Ramos (cell line): ENCODE results near the gene KRTAP5-5.
"Not testable (repeated sequence)": the region's sequence is repeated elsewhere in the genome, so short reads cannot be mapped to it uniquely, and the experiment has no call there.

Experiments used
- in situ Hi-C: fragments of 300-500 bp; cut with MboI; formaldehyde crosslinking; loops from one replicate; pipeline ENCODE4 v1.14.3; 2022; ENCODE audit warnings: low sequenced_read_pairs; ENCODE audit not compliant: unreplicated experiment

Gene KRTAP5-5

DNA sequence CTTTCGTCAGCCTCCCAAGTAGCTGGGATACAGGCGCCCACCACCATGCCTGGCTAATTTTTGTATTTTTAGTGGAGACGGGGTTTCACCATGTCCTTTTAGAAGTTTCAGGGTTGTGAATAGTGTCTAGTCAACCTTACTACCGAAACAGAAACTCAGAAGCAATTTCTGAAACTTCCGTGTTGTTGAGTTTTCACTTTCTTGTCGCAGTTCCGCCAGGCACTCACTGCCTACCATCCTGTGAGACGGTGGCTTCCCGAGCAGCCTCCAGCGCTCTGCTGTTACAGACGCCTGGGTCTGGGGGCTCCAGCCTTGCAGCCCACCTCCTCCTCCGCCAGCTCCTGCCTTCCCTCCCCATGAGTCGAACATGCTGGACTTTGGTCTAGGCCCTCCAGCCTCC, 23.7 kb upstream of the KRTAP5-5 start:
- in situ Hi-C loops, result not testable (repeated sequence)

GRCh38 chr11:1607156-1607845, 22.3 kb upstream of the KRTAP5-5 start:
- in situ Hi-C loops, result not testable (repeated sequence)

DNA sequence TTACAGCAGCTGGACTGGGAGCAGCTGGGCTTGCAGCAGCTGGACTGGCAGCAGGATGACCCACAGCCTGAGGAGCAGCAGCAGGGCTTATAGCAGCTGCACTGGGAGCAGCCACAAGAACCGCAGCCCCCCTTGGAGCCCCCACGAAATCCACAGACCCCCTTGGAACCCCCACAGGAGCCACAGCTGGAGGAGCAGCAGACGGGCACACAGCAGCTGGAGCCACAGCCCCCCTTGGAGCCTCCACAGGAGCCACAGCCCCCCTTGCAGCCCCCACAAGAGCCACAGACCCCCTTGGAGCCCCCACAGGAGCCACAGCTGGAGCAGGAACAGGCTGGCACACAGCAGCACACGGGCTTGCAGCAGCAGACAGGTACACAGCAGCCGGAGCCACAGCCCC, 21.7 kb upstream of the KRTAP5-5 start:
- in situ Hi-C loops, result not testable (repeated sequence)

GRCh38 chr11:1608363-1608762, 21.2 kb upstream of the KRTAP5-5 start, which contains the start of gene KRTAP5-3:
Gene KRTAP5-3 (minus strand): TSS chr11:1608463. CDS start chr11:1608385, 78 bp downstream.
- in situ Hi-C loops, result no loop called here

DNA sequence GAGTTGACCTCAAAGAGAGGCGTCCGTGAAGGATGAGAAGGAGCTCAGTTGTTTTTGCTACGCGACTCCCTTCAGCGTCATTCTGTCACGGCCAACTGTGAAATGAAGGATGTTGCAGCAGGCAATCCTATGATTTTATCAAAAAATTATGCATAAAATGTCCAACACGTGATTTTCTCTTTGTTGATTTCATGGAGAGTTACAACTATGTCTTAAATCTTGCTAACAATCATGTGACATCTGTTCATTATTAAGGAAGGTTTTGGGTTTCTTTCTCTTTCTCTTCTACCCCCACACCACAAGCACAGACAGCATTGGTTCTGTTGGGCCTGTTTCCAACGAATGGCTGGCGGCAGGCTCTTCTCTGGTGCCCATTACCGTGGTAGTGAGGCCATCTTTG, 11.3 kb upstream of the KRTAP5-5 start:
- in situ Hi-C loops, result no loop called here

- in situ Hi-C loops, result no loop called here
Observed at GRCh38 chr11:1619449-1619848, 10.1 kb upstream of the KRTAP5-5 start.

GRCh38 chr11:1622086-1622485, 7.5 kb upstream of the KRTAP5-5 start, which contains the start of gene KRTAP5-4:
Gene KRTAP5-4 (minus strand): TSS chr11:1622138. CDS start chr11:1622093, 45 bp downstream.
- in situ Hi-C loops, result loop anchor here (10.0 kb wide), 1 partner anchor 57 kb away; no protein-coding TSS in a partner anchor

- in situ Hi-C loops, result loop anchor here (10.0 kb wide), 1 partner anchor 59 kb away; no protein-coding TSS in a partner anchor
Observed at GRCh38 chr11:1623716-1624115, 5.9 kb upstream of the KRTAP5-5 start.

- in situ Hi-C loops, result loop anchor here (10.0 kb wide), 1 partner anchor 60 kb away; no protein-coding TSS in a partner anchor
Observed at GRCh38 chr11:1624621-1625020, 5.0 kb upstream of the KRTAP5-5 start.

DNA sequence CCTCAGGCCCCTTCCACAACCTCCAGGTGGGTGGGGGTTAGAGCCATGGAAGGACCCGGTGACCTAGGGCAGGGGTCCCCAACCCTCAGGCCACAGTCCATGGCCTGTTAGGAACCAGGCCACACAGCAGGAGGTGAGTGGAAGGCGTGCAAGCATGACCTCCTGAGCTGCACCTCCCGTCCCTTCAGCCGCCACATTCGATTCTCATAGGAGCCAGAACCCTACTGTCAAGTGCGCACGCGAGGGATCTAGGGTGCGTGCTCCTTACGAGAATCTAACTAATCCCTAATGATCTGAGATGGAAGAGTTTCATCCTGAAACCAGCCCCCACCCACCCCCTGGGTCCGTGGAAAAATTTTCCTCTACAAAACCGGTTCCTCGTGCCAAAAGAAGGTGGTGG, 4.0 kb upstream of the KRTAP5-5 start:
- in situ Hi-C loops, result loop anchor here (10.0 kb wide), 1 partner anchor 61 kb away; no protein-coding TSS in a partner anchor

DNA sequence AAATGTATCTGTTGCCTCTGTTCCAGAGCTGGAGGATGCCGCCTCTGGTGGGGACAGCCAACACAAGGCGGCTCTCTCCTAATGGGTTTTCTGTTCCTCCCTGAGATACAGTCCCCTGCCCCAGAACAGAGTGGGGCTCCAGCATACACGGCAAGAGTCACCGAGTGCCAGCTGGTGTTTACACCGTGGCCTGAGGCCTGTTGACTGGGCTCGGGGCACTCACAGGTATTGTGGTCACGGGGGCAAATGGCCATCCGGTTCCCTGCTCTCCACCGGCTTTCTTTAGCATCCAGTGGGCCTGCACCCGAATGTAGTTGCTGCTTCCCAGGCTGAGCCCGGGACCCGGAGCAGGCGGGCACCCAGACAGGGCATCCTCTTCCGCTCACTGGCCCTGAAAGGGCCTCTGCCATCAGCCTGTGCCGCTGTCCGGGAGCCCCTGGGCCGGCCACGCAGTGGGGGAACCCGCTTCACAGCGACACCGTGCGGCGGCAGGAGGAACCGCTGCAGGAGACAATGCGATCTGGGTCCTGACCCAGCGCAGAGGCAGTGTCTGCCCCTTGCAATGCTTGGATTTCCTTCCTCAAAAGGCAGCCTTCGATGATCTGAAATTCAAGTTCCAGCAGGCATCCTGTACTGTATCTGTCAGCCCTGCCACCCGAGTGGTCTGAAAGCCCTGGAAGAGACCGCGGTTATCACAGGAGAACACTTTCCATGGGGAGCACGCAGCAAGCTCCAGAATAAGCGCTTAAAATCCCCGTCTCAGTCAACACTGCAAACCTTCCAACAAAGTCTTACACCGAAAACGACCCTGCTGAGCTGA, 859 bp upstream of the KRTAP5-5 start:
- in situ Hi-C loops, result loop anchor here (10.0 kb wide), 1 partner anchor 64 kb away; no protein-coding TSS in a partner anchor

- in situ Hi-C loops, result no loop called here
Observed at GRCh38 chr11:1630271-1630670, 696 bp downstream of the KRTAP5-5 start.

DNA sequence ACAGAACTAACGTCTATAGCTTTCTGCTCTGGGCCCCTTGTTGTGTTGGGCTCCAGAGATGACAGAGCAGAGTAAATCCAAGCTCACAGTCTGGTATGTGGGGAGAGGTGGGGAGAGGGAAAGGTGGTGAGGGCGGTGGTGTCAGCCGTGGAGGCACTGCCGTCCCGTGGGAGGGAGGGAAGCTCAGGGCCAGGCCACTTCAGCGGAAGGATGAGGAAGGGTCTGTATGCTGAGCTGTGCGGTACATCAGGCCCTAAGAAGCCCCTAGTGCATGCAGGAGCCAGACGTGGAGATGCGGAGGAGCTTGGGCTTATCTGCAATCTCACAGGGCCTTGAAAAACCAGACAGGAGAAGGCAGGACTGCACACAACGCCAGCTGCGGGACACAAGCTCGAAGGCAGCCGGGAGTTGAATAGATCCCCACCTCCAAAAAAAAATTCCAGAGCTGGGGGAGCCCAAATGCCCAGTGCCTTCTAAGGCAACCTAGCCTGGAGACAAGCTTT, 1.5 kb downstream of the KRTAP5-5 start:
- in situ Hi-C loops, result no loop called here

DNA sequence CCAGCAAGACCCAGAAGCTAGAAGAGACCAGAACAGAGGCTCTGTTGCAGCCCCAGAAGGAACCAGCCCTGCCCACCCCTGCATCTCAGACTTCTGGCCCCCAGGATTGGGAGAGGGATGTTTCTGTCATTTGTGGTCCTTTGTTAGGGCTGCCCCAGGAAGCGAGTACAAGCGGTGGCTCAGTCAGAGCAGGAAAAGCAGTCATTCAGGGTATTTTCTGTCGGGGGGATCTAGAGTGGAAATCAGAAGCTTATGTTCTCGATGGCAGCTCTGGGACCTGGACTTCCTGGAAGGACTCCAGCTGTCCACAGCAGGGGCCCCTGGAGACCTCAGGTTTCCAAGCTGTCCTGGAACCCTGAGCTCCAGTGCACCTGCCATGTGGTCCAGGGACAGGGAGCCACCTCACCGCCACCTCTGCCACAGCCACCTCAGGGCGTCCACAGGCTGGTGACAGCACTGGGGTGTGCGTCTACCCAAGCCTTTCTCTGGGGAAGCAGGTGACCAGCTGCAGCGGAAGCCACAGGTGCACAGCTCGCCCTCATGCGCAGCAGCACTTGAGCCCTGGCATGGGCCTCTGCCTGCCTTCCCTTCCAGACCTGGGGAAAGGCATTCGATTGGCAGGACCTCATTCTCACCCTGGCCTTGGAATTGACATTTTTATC, 2.6 kb downstream of the KRTAP5-5 start:
- in situ Hi-C loops, result no loop called here

- in situ Hi-C loops, result no loop called here
Observed at GRCh38 chr11:1633864-1634263, 4.3 kb downstream of the KRTAP5-5 start.

- in situ Hi-C loops, result no loop called here
Observed at GRCh38 chr11:1636291-1636950, 6.8 kb downstream of the KRTAP5-5 start.

- in situ Hi-C loops, result no loop called here
Observed at GRCh38 chr11:1637628-1638027, 8.1 kb downstream of the KRTAP5-5 start.

- in situ Hi-C loops, result no loop called here
Observed at GRCh38 chr11:1638344-1638743, 8.8 kb downstream of the KRTAP5-5 start.

DNA sequence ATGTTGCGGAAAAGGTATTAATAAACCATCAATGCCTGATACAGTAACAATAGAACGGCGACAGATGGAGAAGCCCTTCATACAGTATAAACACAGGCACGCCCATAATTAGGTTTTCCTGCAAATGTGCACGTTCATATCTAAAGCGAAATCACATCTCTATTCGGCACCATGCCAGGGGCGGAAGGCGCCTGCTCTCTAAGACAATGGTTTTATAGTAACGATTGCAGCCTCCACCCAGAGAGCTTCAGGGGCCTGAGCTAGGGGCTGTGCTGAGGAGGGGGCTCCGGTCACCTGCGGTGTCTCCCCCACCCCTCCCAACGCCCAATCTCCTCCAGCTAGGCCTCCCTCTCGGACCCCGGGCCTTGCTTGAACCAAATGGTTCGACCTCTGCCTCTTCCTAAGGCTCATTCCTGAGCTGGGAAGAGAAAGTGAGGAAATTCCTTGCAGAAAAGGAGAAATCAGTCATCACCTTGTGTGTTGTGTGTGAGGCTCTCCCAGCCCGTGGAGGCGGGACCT, 9.6 kb downstream of the KRTAP5-5 start:
- in situ Hi-C loops, result no loop called here

GRCh38 chr11:1639666-1640065, 10.1 kb downstream of the KRTAP5-5 start:
- in situ Hi-C loops, result no loop called here
